Ovary (tissue), 3 donors: ENCODE measurements around the gene AKAP5.

Experiments
- CTCF ChIP-seq, 3 donors: fragments of 450-650 bp in 2 of 3; fragments of 200-600 bp in 1 of 3; IDR thresholded peaks; one replicate each; pipeline versions ENCODE4 v1.5.1 to v1.8.0; 2016 to 2022; ENCODE audit warnings: antibody characterized with exemption in 3 of 3, mild to moderate bottlenecking in 1 of 3
- POLR2A ChIP-seq: fragments of 450-650 bp; IDR thresholded peaks from one replicate; pipeline ENCODE4 v1.6.1; 2017; ENCODE audit warnings: antibody characterized with exemption, mild to moderate bottlenecking, moderate library complexity
- donor health status: DM: no; HTN: no; CAD: no.

- TF ChIP-seq POLR2A (no peak), CTCF (IDR thresholded peaks at IDR 0.05) (no peak)
Measured at GRCh38 chr14:64475585-64476273, 10.4 kb downstream of the AKAP5 start.
